Measurements from ENCODE around the gene ZNF212.

ZNF212 gene

GRCh38 chr7:149280151-149280550, 40.7 kb downstream of the ZNF212 start:
- H3K36me3 Mint-ChIP-seq (ENCODE audit: low read depth) = peaks cover 36% of the 10 kb centered on the region
- H3K4me1 Mint-ChIP-seq (ENCODE audit: low read depth) = peaks cover 8% of the 10 kb centered on the region

GRCh38 chr7:149280661-149281507, 41.4 kb downstream of the ZNF212 start:
- DNase-seq (ENCODE audit: low spot score) = no peak
- H3K27me3 Mint-ChIP-seq (ENCODE audit: low read depth) = peaks cover 3% of the 10 kb centered on the region
- no peak overlapping the region for H3K27ac Mint-ChIP-seq
- H3K4me3 Mint-ChIP-seq = no peak overlapping the region
- no peaks in the 10 kb centered on the region for H3K9me3 Mint-ChIP-seq
- H3K4me1 Mint-ChIP-seq (ENCODE audit: low read depth) = peaks cover 12% of the 10 kb centered on the region
- H3K36me3 Mint-ChIP-seq (ENCODE audit: low read depth) = peaks cover 35% of the 10 kb centered on the region

More at GRCh38 chr7:149280151-149280550, 40.7 kb downstream of the ZNF212 start:
- no peak for DNase-seq (ENCODE audit: low spot score)
- Mint-ChIP-seq H3K9me3 (no peaks in the 10 kb centered on the region), H3K4me3 (no peak overlapping the region), H3K27me3 (ENCODE audit: low read depth) (no peaks in the 10 kb centered on the region), H3K27ac (no peak overlapping the region)

- Mint-ChIP-seq H3K4me1 (ENCODE audit: low read depth) (peaks cover 18% of the 10 kb centered on the region), H3K27me3 (ENCODE audit: low read depth) (peaks cover 3% of the 10 kb centered on the region), H3K9me3 (no peaks in the 10 kb centered on the region), H3K36me3 (ENCODE audit: low read depth) (peaks cover 30% of the 10 kb centered on the region), H3K27ac (no peak overlapping the region), H3K4me3 (no peak overlapping the region)
- DNase-seq (ENCODE audit: low spot score) = no peak
Observed at GRCh38 chr7:149281508-149282330, 42.3 kb downstream of the ZNF212 start.

GRCh38 chr7:149282331-149282655, 42.8 kb downstream of the ZNF212 start:
- no peaks in the 10 kb centered on the region for H3K9me3 Mint-ChIP-seq
- peaks cover 24% of the 10 kb centered on the region for H3K4me1 Mint-ChIP-seq (ENCODE audit: low read depth)
- no peak for DNase-seq (ENCODE audit: low spot score)
- H3K4me3 Mint-ChIP-seq = no peak overlapping the region
- peaks cover 3% of the 10 kb centered on the region for H3K27me3 Mint-ChIP-seq (ENCODE audit: low read depth)
- H3K27ac Mint-ChIP-seq = peak overlapping the region; percentile 21
- peaks cover 27% of the 10 kb centered on the region for H3K36me3 Mint-ChIP-seq (ENCODE audit: low read depth)

- Mint-ChIP-seq H3K36me3 (ENCODE audit: low read depth) (peaks cover 21% of the 10 kb centered on the region), H3K4me1 (ENCODE audit: low read depth) (peaks cover 24% of the 10 kb centered on the region), H3K9me3 (no peaks in the 10 kb centered on the region), H3K4me3 (no peak overlapping the region), H3K27me3 (ENCODE audit: low read depth) (peaks cover 3% of the 10 kb centered on the region), H3K27ac (no peak overlapping the region)
- no peak for DNase-seq (ENCODE audit: low spot score)
Observed at GRCh38 chr7:149283321-149283720, 43.9 kb downstream of the ZNF212 start.

- H3K4me1 Mint-ChIP-seq (ENCODE audit: low read depth) = peaks cover 24% of the 10 kb centered on the region
- H3K27me3 Mint-ChIP-seq (ENCODE audit: low read depth) = peaks cover 3% of the 10 kb centered on the region
- no peaks in the 10 kb centered on the region for H3K9me3 Mint-ChIP-seq
- peak overlapping the region; percentile 34 for H3K27ac Mint-ChIP-seq
- DNase-seq (ENCODE audit: low spot score) = no peak
- peak overlapping the region; percentile 89 for H3K4me3 Mint-ChIP-seq
- H3K36me3 Mint-ChIP-seq (ENCODE audit: low read depth) = peaks cover 12% of the 10 kb centered on the region
Observed at GRCh38 chr7:149284343-149284742, 44.9 kb downstream of the ZNF212 start.

GRCh38 chr7:149284850-149285585, 45.6 kb downstream of the ZNF212 start:
- DNase-seq (ENCODE audit: low spot score) = peak; percentile 98

GRCh38 chr7:149285603-149286002, 46.2 kb downstream of the ZNF212 start:
- H3K27ac Mint-ChIP-seq = peak overlapping the region; percentile 86
- H3K27me3 Mint-ChIP-seq (ENCODE audit: low read depth) = peaks cover 3% of the 10 kb centered on the region
- H3K9me3 Mint-ChIP-seq = no peaks in the 10 kb centered on the region
- peaks cover 24% of the 10 kb centered on the region for H3K4me1 Mint-ChIP-seq (ENCODE audit: low read depth)
- peak overlapping the region; percentile 89 for H3K4me3 Mint-ChIP-seq
- no peak for DNase-seq (ENCODE audit: low spot score)
- H3K36me3 Mint-ChIP-seq (ENCODE audit: low read depth) = peaks cover 10% of the 10 kb centered on the region

More at GRCh38 chr7:149284850-149285585, 45.6 kb downstream of the ZNF212 start:
- Mint-ChIP-seq H3K9me3 (no peaks in the 10 kb centered on the region), H3K36me3 (ENCODE audit: low read depth) (peaks cover 10% of the 10 kb centered on the region), H3K4me3 (peak overlapping the region; percentile 89), H3K27ac (peak overlapping the region; percentile 69), H3K27me3 (ENCODE audit: low read depth) (peaks cover 3% of the 10 kb centered on the region), H3K4me1 (ENCODE audit: low read depth) (peaks cover 24% of the 10 kb centered on the region)

GRCh38 chr7:149286811-149287400, 47.5 kb downstream of the ZNF212 start:
- Mint-ChIP-seq H3K9me3 (no peaks in the 10 kb centered on the region), H3K27me3 (ENCODE audit: low read depth) (peaks cover 3% of the 10 kb centered on the region), H3K27ac (no peak overlapping the region), H3K4me3 (peak overlapping the region; percentile 59), H3K36me3 (ENCODE audit: low read depth) (peaks cover 8% of the 10 kb centered on the region), H3K4me1 (ENCODE audit: low read depth) (peaks cover 27% of the 10 kb centered on the region)
- DNase-seq (ENCODE audit: low spot score) = no peak

GRCh38 chr7:149287622-149288021, 48.2 kb downstream of the ZNF212 start:
- H3K9me3 Mint-ChIP-seq = no peaks in the 10 kb centered on the region
- no peak for DNase-seq (ENCODE audit: low spot score)
- peaks cover 3% of the 10 kb centered on the region for H3K27me3 Mint-ChIP-seq (ENCODE audit: low read depth)
- peak overlapping the region; percentile 12 for H3K27ac Mint-ChIP-seq
- H3K36me3 Mint-ChIP-seq (ENCODE audit: low read depth) = peaks cover 4% of the 10 kb centered on the region
- no peak overlapping the region for H3K4me3 Mint-ChIP-seq
- peaks cover 27% of the 10 kb centered on the region for H3K4me1 Mint-ChIP-seq (ENCODE audit: low read depth)

GRCh38 chr7:149289262-149289661, 49.8 kb downstream of the ZNF212 start:
- Mint-ChIP-seq H3K4me1 (ENCODE audit: low read depth) (peaks cover 25% of the 10 kb centered on the region), H3K9me3 (no peaks in the 10 kb centered on the region), H3K27ac (no peak overlapping the region), H3K4me3 (no peak overlapping the region), H3K27me3 (ENCODE audit: low read depth) (peaks cover 3% of the 10 kb centered on the region), H3K36me3 (ENCODE audit: low read depth) (peaks cover under 1% of the 10 kb centered on the region)
- DNase-seq (ENCODE audit: low spot score) = no peak

GRCh38 chr7:149289856-149290255, 50.4 kb downstream of the ZNF212 start:
- no peak overlapping the region for H3K4me3 Mint-ChIP-seq
- H3K9me3 Mint-ChIP-seq = no peaks in the 10 kb centered on the region
- H3K27ac Mint-ChIP-seq = no peak overlapping the region
- no peak for DNase-seq (ENCODE audit: low spot score)
- H3K36me3 Mint-ChIP-seq (ENCODE audit: low read depth) = no peaks in the 10 kb centered on the region
- H3K27me3 Mint-ChIP-seq (ENCODE audit: low read depth) = peaks cover 3% of the 10 kb centered on the region
- H3K4me1 Mint-ChIP-seq (ENCODE audit: low read depth) = peaks cover 20% of the 10 kb centered on the region

- Mint-ChIP-seq H3K36me3 (ENCODE audit: low read depth) (no peaks in the 10 kb centered on the region), H3K9me3 (no peaks in the 10 kb centered on the region), H3K27ac (no peak overlapping the region), H3K4me1 (ENCODE audit: low read depth) (peaks cover 12% of the 10 kb centered on the region), H3K4me3 (no peak overlapping the region), H3K27me3 (ENCODE audit: low read depth) (no peaks in the 10 kb centered on the region)
- DNase-seq (ENCODE audit: low spot score) = no peak
Observed at GRCh38 chr7:149291036-149291780, 51.8 kb downstream of the ZNF212 start.
